Ammon's horn (tissue), 1 donor: ENCODE measurements around the gene ST3GAL2.
"Not testable (repeated sequence)": the region's sequence is repeated elsewhere in the genome, so short reads cannot be mapped to it uniquely, and the experiment has no call there.

Experiments used
- DNase-seq: peaks from one replicate; pipeline ENCODE4 v3.0.0-alpha.2; 2016; ENCODE audit warnings: low spot score

The ST3GAL2 gene

DNA sequence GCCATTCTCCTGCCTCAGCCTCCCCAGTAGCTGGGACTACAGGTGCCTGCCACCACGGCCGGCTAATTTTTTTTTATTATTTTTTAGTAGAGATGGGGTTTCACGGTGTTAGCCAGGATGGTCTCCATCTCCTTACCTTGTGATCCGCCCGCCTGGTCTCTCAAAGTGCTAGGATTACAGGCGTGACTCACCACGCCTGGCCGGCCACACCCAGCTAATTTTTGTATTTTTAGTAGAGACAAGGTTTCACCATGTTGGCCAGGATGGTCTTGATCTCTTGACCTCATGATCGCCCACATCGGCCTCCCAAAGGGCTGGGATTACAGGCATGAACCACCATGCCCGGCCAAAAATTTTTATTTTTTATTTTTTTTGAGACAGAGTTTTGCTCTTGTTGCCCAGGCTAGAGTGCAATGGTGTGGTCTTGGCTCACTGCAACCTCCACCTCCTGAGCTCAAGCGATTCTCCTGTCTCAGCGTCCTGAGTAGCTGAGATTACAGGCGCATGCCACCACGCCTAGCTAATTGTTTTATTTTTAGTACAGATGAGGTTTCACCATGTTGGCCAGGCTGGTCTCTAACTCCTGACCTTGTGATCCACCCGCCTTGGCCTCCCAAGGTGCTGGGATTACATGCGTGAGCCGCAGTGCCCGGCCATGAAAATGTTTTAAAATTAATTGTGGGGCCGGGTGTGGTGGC, 52.5 kb downstream of the ST3GAL2 start:
- DNase-seq, result not testable (repeated sequence)

DNA sequence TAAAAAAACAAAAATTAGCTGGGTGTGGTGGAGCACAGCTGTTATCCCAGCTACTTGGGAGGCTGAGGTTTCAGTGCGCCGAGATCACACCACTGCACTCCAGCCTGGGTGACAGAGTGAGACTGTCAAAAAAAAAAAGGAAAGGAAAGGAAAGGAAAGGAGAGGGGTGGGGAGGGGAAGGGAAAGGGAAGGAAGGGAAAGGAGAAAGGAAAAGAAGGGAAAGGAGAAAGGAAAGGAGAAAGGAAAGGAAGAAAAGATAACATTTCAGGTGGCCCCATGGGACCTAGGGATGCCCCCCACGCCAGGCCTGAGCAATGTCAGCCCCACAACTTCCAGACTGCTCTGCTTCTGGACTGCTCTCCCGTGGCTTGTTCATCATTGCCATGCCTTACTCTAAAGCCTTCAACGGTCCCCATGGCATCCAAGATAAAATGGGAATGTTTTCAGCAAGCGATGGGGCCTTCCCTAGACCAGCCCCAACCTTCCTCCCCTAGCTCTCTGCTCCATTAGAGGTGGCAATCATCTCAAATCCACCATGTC, 55.4 kb downstream of the ST3GAL2 start:
- DNase-seq, result no peak

DNA sequence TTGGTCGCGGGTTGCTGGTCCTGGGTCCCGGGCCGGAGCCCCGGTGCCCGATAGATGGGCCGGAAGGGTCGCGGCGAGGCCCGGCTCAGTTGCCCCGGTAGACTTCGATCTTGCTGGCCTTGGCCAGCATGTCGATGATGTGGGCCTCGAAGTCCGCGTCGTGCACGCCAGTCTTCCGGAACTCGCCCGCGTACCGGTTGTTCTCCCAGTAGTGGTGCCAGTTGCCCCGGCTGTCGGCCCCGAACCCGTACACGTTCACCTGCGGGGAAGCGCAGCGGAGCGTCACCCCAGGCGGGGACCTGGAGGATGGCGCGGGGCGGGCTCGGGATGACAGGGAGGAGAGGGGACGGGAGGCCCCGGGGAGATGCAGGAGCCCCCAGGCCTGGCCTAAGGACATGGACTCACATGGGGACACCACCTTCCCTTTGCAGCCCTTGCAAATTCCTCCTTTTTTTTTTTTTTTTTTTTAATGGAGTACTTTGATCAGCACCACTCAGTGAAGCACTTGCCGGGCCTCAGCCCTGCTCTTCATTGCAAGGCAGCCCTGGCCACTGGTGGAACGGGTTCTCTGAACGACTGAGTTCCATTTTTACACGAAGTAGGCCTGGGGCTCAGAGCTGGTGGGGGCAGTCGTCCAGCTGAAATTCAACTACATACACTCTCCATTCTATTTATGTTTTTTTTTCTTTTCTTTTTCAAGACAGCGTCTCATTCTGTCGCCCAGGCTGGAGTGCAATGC, 57.1 kb downstream of the ST3GAL2 start:
- no peak for DNase-seq

DNA sequence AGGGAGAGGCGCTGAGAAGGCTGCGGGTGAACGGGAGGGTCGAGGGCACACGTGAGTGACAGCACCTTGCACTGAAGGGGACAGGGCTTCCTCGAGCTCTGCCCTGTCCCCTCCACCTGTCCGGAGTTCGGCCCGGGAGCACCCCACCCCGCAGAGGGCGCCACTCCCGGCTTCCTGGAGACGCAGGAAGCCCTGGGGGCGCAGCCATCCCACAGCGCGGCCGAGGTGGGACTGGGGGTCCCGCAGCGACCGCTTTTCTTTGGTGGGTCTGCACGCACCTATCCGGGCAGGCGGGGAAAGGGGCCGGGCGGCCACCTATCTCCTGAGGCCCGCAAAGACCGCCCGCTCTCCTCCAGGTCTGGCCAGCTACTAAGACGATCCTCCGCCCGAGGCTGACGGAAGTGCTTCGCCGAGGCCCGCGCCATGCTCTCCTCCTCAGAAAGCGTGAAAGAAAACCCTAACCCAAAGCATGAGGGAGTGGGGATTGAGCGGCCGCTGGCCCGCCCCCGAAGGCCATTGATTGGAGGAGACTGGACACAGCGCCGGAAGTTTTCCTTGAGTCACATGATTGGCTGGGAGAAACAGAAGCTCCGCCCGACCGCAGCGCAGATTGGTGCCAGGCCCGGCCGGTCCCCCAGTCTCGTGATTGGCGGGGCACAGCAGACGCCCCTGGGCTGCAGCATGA, 57.8 kb downstream of the ST3GAL2 start:
- DNase-seq, result peak; percentile 99

DNA sequence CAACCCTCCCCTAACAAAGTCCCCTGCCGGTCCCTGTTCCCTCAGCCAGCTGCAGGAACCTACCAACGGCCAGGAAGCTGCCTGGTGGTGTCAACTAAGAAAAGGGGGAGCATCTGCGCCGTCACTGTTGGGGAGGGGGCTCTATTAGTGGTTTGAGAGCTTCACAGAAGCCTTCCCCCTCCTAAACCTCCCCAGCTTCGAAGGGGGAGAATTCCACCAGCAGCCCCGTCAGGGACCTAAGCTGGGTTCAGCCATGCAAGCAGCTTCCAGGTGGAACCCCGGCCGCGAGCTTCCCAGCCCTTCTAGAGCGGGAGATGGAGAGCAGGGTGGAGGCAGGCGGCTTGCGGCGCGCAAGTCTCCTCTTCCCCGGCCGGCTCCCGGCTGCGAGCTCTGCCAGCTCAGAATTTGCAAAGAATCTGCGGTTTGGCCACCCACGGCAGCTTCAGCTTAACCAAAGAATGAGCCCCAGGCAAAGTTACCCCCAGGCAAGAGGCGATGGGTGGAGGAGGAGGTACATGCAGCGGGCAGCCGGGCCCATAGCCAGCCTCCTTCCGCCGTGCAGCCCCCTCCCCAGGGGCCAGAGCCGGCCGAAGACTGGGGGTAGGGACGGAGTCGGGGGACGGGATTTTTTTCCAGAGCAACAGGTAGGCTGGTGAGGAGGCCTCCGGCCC, 58.5 kb downstream of the ST3GAL2 start:
- DNase-seq, result peak; percentile 41

DNA sequence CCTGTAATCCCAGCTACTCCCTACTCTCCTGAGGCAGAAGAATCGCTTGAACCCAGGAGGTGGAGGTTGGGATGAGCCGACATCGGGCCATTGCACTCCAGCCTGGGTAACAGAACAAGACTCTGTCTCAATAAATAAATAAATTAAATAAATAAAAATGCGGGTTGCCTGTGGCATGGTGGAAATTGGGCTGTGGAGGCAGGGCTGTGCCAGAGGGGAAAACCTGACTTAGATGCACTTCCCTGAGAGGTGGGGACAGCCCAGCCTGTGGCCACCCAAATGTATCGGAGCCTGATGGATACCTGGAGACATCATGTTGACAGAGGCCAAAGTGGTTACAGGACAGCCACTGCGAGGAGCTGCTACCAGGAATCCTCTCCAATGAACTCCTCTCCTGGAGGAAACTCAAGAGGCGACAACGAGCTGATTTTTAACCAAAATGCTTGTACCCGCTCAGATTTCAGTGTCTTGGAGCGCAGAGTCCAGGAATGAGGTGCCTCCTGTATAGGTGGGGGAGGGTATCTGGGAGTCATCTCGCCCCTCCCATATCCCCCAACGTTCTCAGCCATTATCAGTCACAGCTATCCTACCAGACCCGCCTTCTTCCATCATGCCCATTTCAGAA, 59.9 kb downstream of the ST3GAL2 start:
- no peak for DNase-seq

DNA sequence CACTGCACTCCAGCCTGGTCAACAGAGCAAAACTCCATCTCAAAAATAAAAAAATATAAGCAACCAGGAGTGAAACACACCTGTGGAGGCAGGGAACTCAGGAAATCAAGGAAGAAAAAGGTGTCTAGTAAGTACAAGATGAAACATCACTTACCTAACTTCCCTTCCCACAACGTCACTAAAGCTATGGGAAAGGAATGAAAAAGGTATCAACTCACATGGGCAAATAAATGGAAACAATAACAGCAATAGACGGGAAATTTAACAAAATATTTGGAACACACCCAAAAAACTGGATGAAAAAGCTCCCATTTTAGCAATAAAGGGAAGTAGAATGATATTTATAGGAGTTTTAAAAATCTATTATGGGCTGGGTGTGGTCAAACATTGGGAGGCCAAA, 61.1 kb downstream of the ST3GAL2 start:
- no peak for DNase-seq

DNA sequence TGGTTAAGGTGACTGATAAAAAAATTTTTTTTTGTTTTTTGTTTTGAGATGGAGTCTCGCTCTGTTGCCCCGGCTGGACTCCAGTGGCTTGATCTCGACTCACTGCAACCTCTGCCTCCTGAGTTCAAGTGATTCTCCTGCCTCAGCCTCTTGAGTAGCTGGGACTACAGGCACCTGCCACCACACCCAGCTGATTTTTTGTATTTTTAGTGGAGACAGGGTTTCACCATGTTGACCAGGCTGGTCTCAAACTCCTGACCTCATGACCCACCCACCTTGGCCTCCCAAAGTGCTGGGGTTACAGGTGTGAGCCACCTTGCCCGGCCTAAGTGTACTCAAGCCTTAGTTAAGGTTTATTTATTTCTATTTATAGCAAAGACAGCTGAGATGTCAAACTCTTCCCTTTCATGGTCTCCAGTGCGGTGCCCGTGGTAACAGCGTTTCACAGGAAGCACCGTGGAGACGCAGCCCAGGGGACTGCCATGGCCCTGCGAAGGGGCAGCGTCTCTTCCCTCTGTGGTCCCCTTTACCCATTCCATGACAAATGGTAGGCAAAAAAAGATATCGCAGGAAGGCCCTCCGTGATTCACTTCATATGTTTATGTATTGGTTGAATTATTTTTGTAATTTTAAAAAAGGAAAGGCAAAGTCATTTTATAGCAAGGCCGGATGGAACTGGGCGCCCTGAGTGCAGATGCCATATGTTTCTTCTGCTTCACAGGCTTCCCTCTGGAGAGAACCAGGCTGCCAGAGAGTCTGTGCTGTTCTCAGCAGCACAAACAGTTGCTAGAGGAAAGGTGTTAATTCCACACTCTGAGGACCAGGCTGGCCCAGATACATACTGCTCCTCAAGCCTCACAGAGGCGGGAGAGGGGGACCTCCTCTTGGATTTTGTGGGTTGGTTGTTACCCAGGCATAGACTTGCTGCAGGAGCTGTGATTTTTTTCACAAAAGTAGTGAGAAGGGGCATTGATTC, 63.0 kb downstream of the ST3GAL2 start:
- DNase-seq, result peak; percentile 51

DNA sequence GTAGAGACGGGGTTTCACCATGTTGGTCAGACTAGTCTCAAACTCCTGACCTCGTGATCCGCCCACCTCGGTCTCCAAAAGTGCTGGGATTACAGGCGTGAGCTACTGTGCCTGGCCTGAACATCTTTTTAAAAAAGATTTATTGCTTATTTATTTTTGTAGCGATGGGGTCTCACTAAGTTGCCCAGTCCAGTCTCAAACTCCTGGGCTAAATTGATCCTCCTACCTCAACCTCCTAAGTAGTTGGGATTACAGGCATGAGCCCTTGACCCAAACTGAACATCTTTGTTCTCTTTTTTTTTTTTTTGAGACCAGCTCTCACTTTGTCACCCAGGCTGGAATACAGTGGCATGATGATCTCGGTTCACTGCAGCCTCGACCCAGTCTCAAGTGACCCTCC, 64.7 kb downstream of the ST3GAL2 start:
- no peak for DNase-seq

DNA sequence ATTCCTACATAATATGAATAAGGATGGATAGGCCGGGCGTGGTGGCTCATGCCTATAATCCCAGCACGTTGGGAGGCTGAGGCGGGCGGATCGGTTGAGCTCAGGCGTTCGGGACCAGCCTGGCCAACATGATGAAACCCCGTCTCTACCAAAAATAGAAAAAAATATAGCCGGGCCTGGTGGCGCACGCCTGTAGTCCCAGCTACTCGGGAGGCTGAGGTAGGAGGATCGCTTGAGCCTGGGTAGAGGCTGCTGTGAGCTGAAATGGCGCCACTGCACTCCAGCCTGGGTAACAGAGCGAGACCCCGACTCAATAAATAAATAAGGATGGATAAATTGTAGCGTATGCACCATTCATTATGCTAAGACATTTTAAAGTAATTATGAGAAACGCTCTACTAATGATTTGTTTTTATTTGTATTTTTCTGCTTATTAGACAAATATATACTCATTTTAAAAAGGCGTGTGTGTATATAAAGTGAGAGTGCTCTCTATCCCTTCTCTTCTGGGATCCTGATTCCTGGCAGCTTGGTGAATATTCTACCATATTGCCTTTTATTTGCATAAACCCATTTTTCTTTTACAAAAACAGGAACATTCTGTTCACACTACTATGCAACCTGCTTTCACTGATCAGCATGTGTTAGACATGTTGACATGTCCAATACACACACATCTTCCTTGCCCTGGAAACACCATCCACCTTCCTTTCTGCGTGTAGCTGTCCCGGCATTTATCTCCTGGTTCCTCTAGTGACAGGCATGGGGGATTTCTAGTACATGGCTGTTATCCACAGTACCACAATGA, 65.8 kb downstream of the ST3GAL2 start:
- no peak for DNase-seq

DNA sequence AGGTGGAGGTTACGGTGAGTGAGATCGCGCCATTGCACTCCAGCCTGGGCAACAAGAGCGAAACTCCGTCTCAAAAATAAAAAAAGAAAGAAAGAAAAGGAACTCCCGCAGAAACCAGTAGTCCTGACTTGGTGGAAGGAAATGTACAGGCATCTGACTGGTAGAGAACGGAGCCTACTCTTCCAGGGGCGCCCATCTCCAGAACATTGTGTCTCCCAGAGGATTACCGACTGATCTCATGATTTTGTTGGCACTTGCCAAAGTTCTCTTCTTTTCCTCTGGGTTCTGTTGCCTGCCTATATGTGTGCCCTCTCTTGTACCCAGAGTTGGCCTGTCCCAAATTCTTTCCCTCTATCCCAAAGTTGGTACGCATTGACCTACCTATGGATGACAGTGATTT, 68.0 kb downstream of the ST3GAL2 start:
- no peak for DNase-seq

DNA sequence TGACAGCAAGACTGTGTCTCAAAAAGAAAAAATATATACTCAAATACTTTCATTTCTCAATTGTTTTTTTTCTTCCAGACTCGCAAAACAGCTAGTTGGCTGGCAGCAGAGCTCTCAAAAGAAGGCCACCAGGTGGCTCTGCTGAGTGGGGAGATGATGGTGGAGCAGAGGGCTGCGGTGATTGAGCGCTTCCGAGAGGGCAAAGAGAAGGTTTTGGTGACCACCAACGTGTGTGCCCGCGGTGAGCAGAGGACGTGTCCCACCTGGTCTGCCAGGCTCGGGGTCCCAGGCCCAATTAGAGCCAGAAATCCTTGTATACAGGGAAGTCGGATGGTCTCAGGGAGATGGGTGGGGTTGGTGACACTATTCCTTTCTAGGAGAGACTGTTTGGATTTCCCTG, 68.8 kb downstream of the ST3GAL2 start:
- not testable (repeated sequence) for DNase-seq

DNA sequence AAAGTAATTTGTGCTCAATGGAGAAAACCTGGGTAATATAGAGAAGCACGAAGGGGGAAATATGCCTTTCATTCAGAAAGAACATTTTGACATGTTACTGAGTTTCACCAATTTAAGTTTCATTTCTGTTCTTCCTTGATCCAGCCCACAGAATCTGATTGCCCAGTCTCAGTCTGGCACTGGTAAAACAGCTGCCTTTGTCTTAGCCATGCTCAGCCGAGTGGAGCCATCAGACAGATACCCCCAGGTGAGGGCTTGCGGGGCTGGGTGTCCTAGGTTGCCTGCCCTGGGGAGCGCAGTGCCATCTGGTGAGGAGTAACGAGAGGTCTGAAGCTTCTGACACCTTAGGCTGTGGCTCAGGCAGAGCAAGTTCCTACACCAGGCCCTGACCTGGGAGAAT, 74.5 kb downstream of the ST3GAL2 start:
- no peak for DNase-seq

DNA sequence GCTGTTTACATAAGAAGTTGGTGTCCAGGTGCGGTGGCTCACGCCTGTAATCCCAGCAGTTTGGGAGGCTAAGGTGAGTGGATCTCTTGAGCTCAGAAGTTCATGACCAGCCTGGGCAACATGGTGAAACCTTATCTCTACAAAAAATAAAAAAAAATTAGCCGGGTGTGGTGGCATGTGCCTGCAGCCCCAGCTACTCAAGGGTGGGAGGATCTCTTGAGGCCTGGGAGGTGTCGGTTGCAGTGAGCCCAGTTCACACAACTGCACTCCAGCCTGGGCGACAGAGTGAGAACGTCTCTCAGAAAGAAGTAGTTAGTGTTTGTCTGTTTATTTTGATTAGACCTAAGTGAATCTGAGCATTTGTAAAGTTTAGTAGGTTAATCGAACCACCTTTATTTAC, 79.3 kb downstream of the ST3GAL2 start:
- DNase-seq, result no peak

DNA sequence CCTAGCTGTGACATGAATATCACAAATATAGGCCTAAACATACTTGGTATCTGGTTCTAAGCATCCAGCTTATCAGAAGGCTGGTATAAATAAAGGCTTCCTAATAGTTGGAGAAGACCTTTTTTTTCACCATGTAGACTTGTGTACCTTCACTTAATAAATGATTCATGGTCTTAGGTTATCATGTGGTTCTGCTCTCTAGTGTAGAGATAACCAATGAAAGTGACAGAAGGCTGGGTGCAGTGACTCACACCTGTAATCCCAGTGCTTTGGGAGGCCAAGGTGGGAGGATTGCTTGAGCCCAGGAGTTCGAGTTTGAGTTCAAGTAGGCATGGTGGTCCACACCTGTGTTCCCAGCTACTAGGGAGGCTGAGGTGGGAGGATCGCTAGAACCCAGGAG, 89.1 kb downstream of the ST3GAL2 start:
- no peak for DNase-seq

DNA sequence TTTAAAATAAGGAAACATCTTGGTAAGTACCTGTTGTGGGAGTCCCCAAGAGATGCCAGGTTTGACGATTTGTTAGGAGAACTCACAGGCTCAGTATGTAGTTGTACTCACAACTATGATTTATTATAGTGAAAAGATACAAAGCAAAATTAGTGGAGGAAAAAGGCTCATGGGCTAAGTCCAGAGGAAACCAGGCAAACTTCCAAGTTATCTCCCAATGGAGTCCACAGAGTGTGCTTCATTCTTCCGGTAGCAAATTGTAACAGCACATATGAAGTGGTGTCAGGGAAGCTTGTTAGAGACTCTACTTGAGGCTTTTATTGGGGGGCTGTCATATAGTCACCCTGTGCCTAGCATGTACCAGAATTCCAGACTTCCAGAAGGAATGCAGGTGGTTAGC, 89.9 kb downstream of the ST3GAL2 start:
- DNase-seq, result no peak

DNA sequence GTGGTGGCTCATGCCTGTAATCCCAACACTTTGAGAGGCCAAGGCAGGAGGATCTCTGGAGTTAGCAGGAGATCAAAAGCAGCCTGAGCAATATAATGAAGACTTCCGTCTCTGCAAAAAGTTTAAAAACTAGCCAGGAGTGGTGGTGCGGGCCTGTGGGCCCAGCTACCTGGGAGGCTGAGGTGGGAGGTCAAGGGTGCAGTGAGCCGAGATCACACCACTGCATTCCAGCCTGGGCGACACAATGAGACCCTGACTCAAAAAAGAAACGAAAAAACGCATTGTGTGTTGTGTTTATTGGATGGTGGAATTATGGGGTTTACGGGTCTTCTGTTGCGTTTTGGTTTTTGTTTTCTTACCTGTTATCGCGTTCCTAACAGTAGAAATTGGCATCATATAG, 93.1 kb downstream of the ST3GAL2 start:
- no peak for DNase-seq

DNA sequence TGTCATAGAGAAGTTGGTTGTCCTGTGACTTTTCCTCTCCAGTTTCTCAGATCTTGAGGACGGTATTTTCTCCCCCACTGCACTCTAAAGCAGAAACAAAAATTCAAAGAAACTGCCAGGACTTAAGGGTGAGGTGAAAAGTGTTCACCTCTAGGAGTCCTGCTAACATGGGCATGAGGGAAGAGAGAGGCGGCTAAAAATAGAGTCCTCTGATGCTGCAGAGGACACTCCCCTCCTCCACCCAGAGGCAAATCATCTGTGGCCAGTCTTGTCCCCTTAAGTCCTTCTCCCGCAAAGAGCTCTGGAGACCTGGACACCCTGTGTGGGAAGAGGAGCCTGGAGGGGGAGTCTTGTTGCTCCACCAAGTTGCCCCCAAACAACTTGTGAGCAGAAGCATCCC, 96.9 kb downstream of the ST3GAL2 start:
- no peak for DNase-seq

DNA sequence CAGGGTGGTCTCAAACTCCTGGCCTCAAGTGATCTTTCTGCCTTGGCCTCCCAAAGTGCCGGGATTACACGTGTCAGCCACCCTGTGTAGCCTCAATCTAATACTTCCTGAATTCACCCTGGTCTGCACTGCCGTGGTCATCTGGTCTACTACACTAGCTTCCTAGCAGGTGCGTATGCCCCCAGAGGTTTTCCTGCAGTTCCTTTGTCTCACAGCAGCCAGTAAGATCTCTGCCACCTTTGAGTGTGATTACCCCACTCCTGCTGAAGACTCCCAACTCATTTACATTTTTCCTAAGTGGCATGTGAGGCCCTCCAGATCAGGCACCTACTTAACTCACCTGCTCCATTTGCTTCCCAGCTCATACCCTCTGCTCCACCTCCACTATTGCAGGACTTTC, 97.3 kb downstream of the ST3GAL2 start:
- no peak for DNase-seq

DNA sequence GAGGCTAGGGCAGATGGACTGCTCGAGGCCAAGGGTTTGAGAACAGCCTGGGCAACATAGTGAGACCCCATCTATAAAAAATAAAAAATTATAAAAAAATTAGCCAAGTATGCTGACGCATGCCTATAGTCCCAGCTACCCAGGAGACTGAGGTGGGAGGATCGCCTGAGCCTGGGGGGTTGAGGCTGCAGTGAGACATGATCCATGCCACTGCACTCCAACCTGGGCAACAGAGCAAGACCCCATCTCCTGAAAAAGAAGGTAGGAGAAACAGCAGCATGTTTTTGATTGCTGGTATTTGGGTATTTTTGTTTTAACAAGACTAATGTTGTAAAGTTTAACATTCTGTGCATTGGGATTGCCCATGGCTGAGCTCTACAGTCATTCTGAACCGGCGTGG, 101.1 kb downstream of the ST3GAL2 start:
- DNase-seq, result no peak
